ENCODE measurements around the gene EFCAB8.
"Not testable (repeated sequence)": the region's sequence is repeated elsewhere in the genome, so short reads cannot be mapped to it uniquely, and the experiment has no call there.

The EFCAB8 gene

DNA sequence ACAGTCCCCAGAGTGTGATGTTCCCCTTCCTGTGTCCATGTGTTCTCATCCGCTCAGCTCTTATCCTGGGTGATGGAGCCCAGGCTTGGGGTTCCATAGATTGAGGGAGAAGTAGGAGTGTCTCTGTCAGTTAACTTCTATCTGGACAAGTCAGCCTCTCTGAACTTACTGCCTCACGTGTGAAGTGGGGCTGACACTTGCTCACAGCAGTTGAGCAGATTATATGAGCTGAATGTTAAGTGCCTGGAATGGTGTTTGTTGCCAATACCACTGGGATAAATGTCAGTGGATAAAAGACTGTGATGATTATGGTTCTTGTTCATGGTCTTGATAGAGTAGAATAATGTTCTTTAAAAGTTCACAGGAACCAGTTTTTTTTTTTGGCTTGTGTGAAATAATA is 17.1 kb upstream of the EFCAB8 start:
- DNase-seq = no peak

DNA sequence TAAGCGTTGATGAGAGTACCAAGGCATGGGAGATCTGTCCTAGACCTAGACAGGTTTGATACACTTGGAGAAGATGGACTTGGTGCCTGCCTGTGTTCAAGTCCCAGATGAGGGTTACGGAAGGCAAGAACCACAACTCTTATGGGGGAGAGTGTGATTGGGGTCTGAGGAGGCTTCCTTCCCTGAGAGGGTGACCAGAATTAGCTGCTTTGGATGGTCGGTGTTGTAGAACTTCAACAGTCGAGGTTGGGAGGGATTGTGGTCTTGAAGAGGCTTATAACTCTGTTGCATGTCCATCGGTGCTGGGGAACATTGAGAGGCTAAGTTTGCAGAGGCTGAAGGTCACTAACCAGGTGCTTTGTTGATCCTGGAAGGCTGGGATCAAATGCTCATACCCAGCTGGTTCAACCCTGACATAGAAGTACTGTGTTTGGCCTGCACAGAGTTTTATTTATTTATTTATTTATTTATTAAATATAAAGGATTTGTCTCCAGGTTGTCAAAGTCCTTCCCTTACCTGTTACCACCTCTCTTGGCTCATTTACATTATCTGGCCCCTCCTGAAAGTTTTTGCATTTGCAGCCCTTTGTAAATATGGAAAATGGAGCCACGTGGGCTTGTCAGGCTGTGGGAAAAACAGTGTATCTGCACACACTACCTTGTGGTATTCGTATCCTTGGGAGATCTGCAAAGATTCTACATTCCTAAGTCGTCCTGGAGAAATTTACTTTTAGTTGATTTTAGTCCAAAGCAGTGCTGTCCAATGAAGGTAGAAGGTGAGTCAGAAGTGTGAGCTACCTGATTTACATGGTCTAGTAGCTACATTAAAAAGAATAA is 15.8 kb upstream of the EFCAB8 start:
- no peak for DNase-seq

DNA sequence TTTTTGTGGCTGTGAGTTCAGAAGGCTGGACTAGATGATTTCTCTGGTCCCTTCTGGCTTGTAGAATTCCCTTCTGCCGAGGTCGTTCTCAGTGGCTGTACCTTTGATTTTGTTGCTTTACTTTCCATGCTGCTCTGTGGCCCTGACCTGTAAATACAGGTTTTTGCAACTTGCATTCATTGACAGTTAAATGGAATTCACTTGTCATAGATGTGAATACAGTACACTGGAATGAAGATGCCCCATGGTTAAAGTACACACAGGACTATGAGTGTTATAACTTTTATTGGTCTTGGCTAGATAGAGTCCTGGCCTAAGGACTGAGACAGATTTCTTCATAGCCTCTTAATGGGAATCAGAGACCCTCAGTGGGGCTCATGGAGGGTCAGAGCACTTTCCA is 12.9 kb upstream of the EFCAB8 start:
- DNase-seq = no peak

DNA sequence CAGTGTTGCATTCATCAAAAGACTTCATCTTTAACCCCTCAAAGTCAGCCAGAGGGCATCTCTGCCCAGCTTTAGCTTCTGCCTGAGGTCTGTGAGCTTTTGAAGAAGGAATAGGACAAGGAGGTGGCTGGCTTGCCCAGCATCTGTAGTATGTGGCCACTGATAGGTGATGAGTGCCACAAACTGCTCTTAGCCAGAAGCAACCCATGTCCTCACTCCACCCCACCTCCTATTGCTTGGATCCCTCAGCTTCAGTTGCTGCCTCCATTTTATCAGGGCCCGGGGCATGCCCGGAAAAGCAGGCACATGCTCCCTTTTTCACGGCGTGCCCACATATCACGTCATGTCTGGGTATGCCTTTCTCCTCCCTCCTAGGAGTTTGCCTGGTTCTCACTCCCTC is 11.9 kb upstream of the EFCAB8 start:
- DNase-seq = no peak

DNA sequence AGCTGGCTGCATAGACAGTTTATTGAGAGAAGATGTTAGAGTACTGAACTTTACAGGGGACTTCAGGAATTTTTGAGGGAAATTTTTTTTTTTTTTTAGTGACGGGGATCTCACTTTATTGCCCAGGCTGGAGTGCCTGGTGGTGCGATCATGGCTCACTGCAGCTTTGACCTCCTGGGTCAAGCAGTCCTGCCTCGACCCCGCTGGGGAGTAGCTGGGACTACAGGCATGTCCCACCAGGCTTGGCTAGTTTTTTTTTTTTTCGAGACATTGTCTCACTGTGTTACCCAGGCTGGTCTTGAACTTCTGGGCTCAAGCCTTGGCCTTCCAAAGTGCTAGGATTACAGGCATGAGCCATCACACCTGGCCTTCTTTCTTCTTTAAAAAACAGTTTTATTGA is 10.8 kb upstream of the EFCAB8 start:
- no peak for DNase-seq

DNA sequence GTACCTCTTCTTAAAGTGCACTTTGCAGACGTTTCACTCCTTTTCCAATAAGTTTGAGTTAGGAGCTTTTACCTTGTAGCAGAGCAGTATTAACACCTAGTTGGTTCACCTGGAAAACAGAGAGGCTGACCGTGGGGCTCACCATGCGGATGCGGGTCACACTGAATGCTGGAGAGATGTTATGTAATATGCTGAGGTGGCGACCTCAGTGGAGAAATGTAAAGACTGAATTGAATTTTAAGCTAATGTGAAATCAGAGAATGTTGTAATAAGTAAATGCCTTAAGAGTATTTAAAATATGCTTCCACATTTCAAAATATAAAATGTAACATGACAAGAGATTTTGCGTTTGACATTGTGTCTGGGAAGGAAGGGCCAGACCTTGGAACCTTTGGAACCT is 9.9 kb upstream of the EFCAB8 start:
- DNase-seq = no peak

DNA sequence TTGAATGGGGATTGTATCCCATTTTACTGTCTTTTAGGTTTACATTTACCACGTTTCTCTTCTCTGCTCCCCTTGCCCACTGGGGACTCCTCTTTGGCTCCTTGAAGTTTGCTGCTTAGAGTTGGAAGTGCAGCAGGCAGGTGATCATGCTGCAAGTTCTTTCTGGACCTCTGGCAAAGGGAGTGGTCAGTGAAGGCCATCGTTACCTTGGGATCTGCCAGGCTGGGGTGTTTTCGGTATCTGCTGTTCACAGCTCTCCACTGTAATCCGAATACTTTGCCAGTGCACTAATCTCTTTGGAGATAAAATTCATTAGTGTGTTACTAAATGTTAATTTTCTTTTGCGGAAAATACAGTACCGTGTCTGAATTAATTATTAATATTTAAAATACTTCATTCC is 9.1 kb upstream of the EFCAB8 start:
- no peak for DNase-seq

DNA sequence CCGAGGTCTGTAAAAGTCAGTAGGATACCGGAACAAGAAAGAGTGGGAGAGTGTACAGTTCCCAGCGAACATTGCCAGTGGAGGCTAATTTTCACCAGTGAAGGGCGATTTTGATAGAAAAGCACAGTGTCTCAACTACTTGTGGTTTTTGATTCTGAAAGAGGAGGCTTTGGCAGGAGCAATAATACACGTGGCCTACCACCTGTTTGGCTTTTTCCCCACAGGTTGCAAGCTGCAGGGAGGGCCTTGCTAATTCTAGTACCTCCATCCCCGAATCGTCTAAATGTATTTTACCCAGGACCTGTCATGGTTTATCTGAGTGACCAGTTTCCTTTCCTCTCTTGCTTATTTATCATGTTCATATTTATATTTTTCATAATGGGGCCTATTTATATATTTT is 3.3 kb upstream of the EFCAB8 start:
- DNase-seq = no peak

DNA sequence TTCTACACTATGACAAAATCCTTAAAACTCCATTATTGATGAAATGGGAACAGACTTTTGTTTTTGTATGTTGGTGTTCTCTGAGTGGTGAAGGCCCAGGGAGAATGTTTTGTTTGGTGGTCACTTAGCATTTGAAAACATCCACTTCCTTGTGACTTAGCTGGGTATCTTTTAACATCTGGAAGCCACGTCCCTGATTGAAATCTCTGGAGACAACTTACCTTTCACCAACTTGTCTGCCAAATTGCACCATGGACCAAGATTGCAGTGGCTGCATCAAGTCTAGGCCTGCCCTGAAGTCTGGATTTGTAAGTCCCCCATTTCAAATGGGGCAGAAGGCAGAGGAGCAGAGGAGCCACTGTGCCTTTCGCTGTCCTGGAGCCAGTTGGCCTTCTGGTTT is 534 bp upstream of the EFCAB8 start:
- DNase-seq = no peak

DNA sequence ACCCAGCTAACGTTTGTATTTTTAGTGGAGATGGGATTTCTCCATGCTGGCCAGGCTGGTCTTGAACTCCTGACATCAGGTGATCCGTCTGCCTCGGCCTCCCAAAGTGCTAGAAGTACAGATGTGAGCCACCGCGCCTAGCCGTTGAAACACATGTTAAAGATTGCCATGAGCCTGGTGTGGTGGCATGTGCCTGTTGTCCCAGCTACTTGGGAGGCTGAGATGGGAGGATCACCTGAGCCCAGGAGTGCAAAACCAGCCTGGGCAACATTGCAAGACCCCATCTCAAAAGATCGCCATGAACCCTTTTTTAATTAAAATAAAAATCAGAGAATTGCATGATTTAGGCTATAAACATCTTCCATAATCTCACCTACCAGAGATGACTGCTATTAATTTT is 2.7 kb downstream of the EFCAB8 start:
- DNase-seq = no peak

DNA sequence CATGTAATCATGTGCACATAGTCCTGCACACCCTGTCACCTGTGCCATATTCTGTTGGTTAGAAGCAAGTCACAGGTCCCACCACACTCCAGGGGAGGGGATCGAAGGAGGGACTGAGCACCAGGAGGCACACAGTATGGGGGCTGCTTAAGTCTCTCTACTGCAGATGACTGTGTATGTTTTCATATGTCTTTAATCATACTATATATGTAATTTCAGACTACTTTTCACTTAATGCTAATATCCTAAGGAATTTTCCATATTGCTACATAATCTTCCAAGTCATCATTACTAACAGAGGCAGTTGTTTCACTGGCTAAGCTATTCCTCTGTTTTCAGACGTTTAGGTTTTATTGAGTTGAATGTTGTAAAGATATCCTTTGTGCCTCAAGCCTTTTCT is 10.8 kb downstream of the EFCAB8 start:
- DNase-seq = no peak

DNA sequence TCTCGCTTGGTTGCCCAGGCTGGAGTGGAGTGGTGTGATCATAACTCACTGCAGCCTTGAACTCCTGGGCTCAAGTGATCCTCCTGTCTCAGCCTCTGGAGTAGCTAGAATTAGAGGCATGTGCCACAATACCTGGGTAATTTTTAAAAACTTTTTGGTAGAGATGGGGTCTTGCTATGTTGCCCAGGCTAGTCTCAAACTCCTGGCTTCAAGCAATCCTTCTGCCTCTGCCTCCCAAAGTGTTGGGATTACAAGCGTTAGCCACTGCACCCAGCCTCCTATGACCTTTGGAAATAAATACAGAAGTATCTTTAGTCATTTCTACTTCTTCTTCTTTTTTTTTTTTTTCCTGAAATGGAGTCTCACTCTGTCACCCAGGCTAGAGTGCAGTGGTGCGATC is 11.8 kb downstream of the EFCAB8 start:
- not testable (repeated sequence) for DNase-seq

DNA sequence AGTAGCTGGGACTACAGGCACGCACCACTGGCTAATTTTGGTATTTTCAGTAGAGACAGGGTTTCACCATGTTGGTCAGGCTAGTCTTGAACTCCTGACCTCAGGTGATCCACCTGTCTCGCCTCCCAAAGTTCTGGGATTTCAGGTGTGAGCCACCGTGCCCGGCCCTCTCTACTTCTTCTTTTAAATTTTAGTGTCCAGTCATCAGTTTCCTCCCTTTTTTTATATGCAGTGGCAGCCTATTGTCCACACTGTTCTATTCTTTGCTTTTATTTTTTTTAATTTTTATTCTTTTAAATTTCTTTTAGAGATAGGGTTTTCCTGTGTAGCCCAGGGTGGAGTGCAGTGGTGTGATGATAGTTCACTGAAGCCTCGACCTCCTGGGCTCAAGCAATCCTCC is 12.3 kb downstream of the EFCAB8 start:
- DNase-seq = no peak

DNA sequence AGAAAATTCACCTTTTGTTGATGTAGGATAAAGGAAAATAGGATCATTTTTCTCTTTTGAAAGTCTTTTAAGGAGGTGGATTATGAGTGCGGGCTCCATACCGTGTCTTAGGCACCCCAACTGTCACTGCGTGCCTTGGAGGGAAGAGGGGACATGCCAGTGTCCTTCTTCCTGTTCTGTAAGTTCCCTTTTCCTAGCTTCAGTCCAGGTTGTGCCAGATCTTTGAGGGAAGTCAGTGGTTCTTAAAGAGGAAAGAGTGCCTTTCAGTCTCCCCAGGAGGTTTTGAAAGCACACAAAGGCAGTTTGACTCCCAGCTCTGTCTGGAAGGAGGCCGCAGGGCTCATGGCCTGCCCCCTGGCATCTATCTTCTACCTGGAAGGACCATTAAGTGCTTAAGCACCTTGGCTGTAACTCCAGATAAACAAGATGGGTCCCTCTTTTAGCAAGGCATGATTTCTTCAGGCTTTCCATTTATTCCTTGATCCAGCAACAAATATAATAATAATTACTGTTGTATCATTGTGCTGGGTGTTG is 13.0 kb downstream of the EFCAB8 start:
- DNase-seq = no peak

DNA sequence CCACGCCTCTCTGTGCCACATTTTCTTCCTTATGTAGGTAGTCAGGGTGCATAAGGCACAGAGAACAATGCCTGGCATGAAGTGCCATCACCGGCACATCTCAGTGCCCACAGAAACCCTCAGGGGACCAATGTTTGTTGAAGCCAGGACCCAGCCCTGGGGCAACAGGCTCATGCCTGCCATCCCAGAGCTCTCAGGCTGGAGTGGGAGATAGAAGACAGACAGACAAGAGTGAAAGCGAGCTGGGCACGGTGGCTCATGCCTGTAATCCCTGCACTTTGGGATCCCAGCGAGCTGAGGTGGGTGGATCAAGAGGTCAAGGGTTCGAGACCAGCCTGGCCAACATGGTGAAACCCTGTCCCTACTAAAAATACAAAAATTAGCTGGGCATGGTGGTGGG is 13.5 kb downstream of the EFCAB8 start:
- DNase-seq = no peak

DNA sequence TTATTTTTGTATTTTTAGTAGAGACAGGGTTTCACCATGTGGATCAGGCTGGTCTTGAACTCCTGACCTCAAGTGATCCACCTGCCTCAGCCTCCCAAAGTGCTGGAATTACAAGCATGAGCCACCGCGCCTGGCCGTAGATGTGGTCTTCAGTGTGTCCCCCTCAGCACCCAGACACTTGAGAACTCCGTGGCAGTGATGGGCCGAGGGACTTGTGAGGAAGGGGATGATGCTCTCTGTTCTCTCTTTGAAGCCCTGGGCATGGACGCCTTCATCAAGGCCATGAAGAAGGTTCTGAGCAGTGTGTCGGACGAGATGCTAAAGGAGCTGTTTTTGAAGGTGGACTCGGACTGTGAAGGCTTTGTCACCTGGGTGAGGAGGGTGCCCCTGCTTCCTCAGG is 16.9 kb downstream of the EFCAB8 start:
- no peak for DNase-seq

DNA sequence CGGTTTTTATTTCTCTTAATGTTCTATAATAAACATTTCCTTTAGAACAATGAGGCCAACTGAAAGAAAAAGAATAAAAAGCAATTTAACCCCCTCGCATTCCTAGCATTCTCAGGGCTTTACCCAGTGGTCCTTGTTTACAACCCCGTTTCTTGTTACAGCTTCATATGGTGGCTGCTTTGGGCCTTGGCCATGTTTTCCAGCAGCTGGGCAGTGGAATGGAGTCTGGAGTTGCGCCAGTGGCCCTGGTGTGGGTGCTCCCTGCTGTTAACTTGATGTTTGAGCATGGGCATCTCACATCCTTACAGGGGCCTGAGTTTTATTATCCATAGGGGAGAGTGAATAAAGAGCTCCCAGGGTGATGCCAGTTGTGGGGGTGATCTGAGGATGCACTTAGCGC is 18.8 kb downstream of the EFCAB8 start:
- DNase-seq = no peak

DNA sequence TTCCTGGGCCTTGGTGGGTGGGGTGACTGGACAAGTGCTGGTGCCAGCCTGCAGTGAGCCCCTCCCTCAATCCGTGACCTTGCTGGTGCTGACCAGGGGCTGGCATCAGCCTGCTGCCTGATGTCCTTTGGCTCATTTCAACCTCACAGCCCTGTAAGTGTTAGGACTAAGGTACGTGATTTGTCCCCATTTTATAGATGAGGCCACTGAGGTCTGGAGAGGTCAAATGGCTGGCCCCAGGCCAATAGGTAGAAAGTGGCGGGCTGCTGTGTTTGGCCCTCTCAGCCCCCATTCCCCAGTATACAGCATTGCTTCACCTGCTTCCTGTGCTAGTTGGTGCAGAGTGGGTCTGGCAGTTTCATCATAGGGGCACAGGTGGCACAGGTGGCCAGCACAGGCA is 20.1 kb downstream of the EFCAB8 start:
- DNase-seq = no peak

DNA sequence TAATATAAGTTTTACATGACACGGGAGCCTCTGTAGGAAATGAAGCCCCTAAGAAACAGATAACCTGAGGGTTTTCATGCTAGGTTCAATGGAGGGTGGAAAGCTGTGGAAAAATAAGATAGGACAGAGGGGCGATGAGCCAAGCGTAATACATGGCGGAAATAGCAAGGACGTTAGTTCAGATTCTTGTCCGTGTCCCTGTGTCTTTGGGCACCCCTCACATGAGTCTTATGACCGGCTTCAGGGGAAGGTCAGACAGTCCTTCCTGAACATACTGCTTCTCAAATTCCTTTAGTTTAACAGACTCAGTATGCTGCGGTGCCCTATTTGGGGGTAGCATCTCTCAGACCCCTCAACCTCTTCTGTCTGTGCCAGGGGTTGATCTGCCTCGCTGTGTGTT is 20.8 kb downstream of the EFCAB8 start:
- no peak for DNase-seq

DNA sequence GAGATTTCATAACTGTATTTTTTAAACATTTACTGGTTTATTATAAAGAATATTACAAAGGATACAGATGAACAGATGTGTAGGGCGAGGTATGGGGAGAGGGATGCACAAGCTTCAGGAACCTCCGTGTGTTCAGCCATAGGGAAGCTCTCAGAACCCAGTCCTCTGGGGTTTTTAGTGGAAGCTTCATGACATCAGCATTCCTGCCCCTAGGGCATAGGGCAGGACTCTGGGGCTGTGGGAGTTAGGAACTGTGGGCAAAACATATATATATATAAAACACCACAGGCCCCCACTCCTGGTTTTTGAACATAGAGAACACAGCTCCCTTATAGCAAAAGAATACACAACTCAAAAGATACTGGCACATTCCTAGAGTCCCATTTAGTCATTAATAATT is 21.9 kb downstream of the EFCAB8 start:
- no peak for DNase-seq

DNA sequence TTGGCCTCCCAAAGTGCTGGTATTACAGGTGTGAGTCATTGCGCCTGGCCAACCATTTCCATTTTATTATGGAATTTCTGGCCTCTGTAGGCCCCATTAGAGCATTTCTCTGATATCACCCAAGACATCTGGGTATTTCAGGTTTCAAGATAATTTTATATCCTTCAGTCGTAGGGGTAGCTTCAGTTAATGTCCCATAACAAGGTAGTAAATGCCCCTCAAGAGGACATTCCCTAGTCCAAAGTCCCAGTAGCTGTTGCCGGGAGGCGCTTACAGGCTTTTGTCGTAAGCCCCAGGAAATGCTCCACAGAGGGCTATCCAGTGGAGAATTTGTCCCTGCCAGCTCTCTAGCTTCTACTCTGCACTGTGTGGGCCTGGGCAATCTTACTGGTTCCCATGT is 24.4 kb downstream of the EFCAB8 start:
- no peak for DNase-seq

DNA sequence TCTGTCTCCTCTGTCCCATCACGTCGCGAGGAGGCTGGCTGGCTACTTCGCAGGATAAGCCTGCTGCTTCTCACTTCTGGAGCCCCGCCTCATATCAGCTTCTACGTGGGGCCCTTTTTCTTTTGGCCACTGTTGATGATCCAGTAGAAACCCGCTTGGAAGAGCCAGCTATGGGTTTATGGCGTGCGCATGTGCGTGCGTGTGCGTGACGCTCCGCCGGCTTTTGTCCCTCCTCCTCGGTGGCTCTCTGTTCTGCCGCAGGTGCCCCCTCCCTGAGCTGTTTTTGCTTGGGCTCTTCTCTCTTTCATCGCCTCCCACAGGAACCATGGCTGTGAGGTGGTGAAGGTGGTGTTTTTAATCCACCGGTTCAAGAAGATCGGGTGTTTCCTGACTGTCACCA is 26.5 kb downstream of the EFCAB8 start:
- DNase-seq = no peak

DNA sequence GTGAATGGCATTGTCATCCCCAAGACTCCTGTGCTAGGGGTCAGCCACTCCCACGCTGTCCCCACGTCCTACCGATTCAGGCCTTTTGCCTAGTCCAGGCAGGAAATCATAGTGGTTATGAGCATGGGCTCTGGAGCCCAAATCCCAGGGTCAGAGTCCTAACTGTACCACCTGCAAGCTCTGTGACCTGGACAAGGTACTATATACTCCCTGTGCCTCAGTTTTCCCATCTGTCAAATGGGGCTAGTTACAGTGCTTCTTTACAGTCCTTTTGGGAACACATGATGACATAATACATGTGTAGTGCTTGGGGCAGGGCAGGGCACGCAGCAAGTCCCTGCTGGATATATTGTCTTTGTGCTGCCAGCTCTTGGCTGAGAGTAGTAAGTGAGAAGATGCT is 27.2 kb downstream of the EFCAB8 start:
- no peak for DNase-seq

DNA sequence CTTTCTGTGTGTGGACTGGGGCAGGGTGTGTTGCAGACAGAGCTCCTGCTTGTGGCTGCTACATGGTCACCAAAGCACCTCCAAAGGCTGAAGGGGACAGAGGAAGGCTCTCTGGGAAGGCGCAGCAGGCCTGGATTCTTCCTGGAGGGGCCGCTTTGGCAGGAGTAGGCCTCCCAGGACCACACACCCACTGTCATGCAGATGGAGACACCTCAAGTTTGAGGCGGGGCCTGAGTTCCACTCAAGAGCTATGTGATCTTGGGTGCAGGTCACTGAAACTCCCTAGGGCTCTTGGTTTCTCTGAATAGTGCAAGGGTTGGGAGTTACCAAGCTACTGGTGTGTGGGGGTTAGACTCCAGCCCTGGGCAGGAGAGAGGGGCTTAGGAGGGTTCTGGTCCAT is 27.9 kb downstream of the EFCAB8 start:
- no peak for DNase-seq

DNA sequence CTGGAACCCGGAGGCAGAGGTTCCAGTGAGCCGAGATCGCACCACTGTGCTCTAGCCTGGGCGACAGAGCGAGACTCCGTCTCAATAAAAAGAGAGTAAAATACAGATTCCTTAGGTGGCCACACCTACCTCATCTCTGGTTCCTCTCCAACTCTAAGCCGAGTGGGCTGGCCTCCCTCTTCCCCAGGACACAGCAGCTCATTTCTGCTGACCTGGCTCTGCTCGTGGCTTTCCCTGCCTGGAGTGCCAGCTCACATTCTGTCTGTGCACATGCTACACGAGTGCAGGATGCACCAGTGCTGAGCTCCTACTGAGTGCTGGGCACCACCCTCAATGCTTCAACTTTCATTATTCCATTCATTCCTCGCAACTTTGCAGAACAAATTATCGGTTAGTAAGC is 28.8 kb downstream of the EFCAB8 start:
- no peak for DNase-seq
